GM12892 (cell line): ENCODE data around the gene DENND4B.
"Not testable (repeated sequence)": the region's sequence is repeated elsewhere in the genome, so short reads cannot be mapped to it uniquely, and the experiment has no call there.

Experiments used
- DNase-seq: peaks from one replicate; pipeline ENCODE4 v3.0.0; 2011; ENCODE audit not compliant: insufficient read length
- FAIRE-seq: peaks from 2 replicates; lab custom pipeline; 2011; peaks lifted over from hg19 to GRCh38; lab: Jason Lieb, UNC
- POLR2A ChIP-seq: IDR thresholded peaks from 2 replicates; pipeline ENCODE4 v1.6.1; 2011; ENCODE audit warnings: low read depth, low read length, control low read depth
- POLR2AphosphoS5 ChIP-seq: IDR thresholded peaks from 2 replicates; pipeline ENCODE4 v1.6.1; 2011; ENCODE audit warnings: low read depth, low read length, control low read depth
- TAF1 ChIP-seq: IDR thresholded peaks from 2 replicates; pipeline ENCODE4 v1.6.1; 2011; ENCODE audit warnings: low read depth, mild to moderate bottlenecking, control low read depth, low read length, borderline replicate concordance

DENND4B gene

GRCh38 chr1:153984123-153984894, 37.8 kb upstream of the DENND4B start:
- FAIRE-seq (no peak), DNase-seq (no peak)
- TF ChIP-seq POLR2A (no peak), TAF1 (no peak), POLR2AphosphoS5 (no peak)

- FAIRE-seq, DNase-seq: not testable (repeated sequence)
Observed at GRCh38 chr1:153981735-153982134, 35.2 kb upstream of the DENND4B start.

GRCh38 chr1:153979091-153979490, 32.6 kb upstream of the DENND4B start:
- DNase-seq, FAIRE-seq: not testable (repeated sequence)

GRCh38 chr1:153978274-153978909, 31.9 kb upstream of the DENND4B start:
- no peak for DNase-seq
- FAIRE-seq, result no peak
- no peak for TF ChIP-seq TAF1
- no peak for TF ChIP-seq POLR2A
- TF ChIP-seq POLR2AphosphoS5, result no peak

- peak; percentile 92 for DNase-seq
- FAIRE-seq, result peak; percentile 68
- TF ChIP-seq POLR2AphosphoS5, result peak; percentile 84; the same call in 1 of the 2 replicates
- TF ChIP-seq POLR2A, result peak; percentile 91
- TF ChIP-seq TAF1, result peak; percentile 75
Observed at GRCh38 chr1:153977250-153978240, 31.0 kb upstream of the DENND4B start, which contains the start of gene JTB. Gene JTB, minus strand, starts transcription at chr1:153977674. Its CDS starts 422 bp downstream, at chr1:153977252.

GRCh38 chr1:153976819-153977249, 30.3 kb upstream of the DENND4B start:
- FAIRE-seq (no peak), DNase-seq (no peak)
- no peak for TF ChIP-seq POLR2AphosphoS5
- no peak for TF ChIP-seq POLR2A
- TF ChIP-seq TAF1, result no peak

- FAIRE-seq (no peak), DNase-seq (no peak)
- TF ChIP-seq POLR2A (0 out of 2 replicates have a peak, but pooled peaks have one; percentile 36), POLR2AphosphoS5 (peak; percentile 45; the same call in 1 of the 2 replicates), TAF1 (no peak)
Observed at GRCh38 chr1:153973525-153973924, 27.0 kb upstream of the DENND4B start.

GRCh38 chr1:153973071-153973470, 26.6 kb upstream of the DENND4B start:
- no peak for TF ChIP-seq TAF1
- peak; percentile 42; the same call in 1 of the 2 replicates for TF ChIP-seq POLR2AphosphoS5
- TF ChIP-seq POLR2A, result no peak
- FAIRE-seq (no peak), DNase-seq (no peak)

- DNase-seq, result no peak
- TF ChIP-seq TAF1 (no peak), POLR2A (no peak), POLR2AphosphoS5 (no peak)
- FAIRE-seq, result no peak
Observed at GRCh38 chr1:153970346-153970745, 23.8 kb upstream of the DENND4B start.

- FAIRE-seq, result no peak
- TF ChIP-seq TAF1, result no peak
- TF ChIP-seq POLR2AphosphoS5, result no peak
- TF ChIP-seq POLR2A, result no peak
- DNase-seq, result no peak
Observed at GRCh38 chr1:153968972-153969371, 22.5 kb upstream of the DENND4B start.

GRCh38 chr1:153968408-153968807, 21.9 kb upstream of the DENND4B start:
- TF ChIP-seq TAF1 (no peak), POLR2A (no peak), POLR2AphosphoS5 (no peak)
- no peak for FAIRE-seq
- no peak for DNase-seq
